ENCODE data around the gene ANTXR2. TPM values are rescaled to one million over a fixed set of nuclear protein-coding genes. Genes with fewer than 3 reads are reported as not detected.
"Not testable (repeated sequence)": the region's sequence is repeated elsewhere in the genome, so short reads cannot be mapped to it uniquely, and the experiment has no call there.

ANTXR2 gene
- total RNA-seq, 2 experiments from 2014 or later: 10.5 to 11.1 TPM

DNA sequence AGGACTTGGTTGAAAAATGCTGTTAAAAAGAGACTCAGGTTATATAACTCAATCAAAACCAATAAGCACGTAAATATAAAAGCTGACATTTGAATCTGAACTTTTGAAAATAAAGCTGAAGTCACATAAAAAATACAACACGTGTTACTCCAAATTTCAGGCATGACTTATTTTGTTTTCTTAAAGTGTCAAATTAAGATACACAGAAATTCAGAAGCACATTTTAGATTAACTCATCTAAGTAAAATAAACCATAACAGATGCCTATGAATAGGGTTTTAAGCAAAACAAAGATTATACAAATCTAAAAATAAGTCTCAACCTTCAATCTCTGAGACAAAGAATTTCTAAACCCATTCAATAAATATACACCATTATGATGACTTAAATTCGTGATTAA lies 124.8 kb downstream of the ANTXR2 start:
- POLR2A ChIA-PET: no interaction called here
- CTCF ChIA-PET: no interaction called here

GRCh38 chr4:79947386-79947785 lies 125.6 kb downstream of the ANTXR2 start:
- CTCF ChIA-PET: no interaction called here
- POLR2A ChIA-PET: no interaction called here

- ChIA-PET POLR2A (no interaction called here), CTCF (no interaction called here)
Observed at GRCh38 chr4:79935274-79935673, 137.8 kb downstream of the ANTXR2 start.

DNA sequence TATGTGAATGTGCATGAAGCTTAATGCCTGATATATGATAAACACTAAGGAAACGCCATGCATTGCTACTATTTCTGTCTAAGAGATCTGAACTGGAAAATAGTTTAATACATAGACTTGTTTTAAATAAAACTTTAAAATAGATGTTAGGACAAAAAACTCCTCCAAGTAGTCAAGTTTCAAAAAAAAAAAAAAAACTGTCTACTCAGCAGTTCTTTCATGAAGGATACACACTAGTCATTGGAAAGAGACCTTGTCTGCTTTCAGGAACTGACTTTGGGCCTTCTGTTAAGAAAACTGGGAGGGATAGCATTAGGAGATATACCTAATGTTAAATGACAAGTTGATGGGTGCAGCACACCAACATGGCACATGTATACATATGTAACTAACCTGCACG lies 138.4 kb downstream of the ANTXR2 start:
- ChIA-PET POLR2A (no interaction called here), CTCF (no interaction called here)

DNA sequence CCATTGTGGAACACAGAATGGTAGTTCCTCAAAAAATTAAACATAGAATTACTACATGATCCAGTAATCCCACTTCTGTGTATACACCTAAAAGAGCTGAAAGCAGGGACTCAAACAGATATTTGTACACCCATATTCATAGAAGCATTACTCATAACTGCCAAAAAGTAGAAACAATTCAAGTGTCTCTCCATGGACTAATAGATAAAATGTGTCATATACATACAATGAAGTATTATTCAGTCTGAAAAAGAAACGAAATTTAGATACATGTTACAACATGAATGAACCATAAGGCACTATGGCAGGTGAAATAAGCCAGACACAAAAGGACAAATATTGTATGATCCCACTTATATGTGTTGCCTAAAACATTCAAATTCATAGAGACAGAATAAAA lies 145.1 kb downstream of the ANTXR2 start:
- CTCF ChIA-PET: no interaction called here

DNA sequence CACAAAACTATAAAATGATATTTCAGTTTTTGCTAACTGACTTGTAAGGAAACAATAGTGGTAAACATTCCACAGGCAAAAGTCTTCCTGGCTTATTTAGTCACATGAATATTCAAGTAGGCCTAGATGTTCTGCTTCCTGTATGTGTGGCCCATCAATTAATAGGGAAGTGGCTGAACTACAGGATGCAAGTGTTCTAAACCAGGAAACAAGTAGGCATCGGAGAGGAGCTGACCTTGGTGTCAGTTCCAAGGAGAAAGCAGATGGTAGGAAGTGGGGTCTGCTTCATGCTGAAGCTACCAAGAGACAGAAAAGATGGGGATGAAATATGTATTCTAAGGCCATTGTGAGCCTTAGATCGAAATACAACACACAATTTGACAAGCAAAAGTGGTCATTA lies 149.7 kb downstream of the ANTXR2 start:
- CTCF ChIA-PET: no interaction called here
- POLR2A ChIA-PET: no interaction called here

More for the DNA sequence above, 145.1 kb downstream of the ANTXR2 start:
- POLR2A ChIA-PET: no interaction called here

DNA sequence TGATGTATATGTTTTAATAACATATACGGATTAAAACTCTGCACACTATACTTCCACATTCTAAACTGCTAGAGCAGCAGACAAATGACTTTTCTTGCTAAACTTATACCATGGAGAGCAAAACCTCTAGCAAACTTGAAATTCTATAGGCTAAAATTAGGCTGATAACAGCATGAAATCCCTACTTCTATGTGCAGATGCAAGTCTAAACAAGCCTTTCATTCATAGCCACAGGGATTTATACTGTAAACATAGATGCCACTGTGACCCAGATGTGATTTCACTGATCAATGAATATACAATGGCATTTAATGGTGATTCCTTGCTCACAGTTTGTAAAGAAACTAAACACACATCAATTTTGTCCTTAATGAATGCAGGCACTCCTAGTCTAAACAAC lies 151.0 kb downstream of the ANTXR2 start:
- ChIA-PET CTCF (no interaction called here), POLR2A (no interaction called here)

GRCh38 chr4:79920163-79920853 lies 152.7 kb downstream of the ANTXR2 start:
- POLR2A ChIA-PET: no interaction called here
- CTCF ChIA-PET: no interaction called here

DNA sequence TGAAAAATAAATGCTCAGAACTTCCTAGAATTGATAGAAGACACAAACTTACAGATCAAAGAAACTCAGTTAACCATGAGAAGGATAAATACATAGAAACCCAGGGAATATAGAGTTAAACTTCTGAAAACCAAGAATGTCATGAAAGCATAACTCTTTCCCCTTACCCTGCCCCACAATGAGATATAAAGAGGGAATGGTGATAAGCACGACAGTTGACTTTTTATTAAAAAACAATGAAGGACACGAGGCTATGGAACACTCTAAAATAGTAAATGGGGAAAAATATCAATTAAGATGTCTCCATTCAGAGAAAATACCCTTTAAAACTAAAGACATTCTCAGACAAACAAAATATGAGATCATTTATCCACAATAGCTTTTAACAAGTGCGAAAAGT lies 154.7 kb downstream of the ANTXR2 start:
- CTCF ChIA-PET: no interaction called here
- POLR2A ChIA-PET: no interaction called here

GRCh38 chr4:79917246-79917645 lies 155.8 kb downstream of the ANTXR2 start:
- CTCF ChIA-PET: interaction anchor here (0.6 kb wide), 2 partner anchors 265 to 283 kb away, joined by 3 read pairs; no protein-coding TSS in a partner anchor
- POLR2A ChIA-PET: no interaction called here

DNA sequence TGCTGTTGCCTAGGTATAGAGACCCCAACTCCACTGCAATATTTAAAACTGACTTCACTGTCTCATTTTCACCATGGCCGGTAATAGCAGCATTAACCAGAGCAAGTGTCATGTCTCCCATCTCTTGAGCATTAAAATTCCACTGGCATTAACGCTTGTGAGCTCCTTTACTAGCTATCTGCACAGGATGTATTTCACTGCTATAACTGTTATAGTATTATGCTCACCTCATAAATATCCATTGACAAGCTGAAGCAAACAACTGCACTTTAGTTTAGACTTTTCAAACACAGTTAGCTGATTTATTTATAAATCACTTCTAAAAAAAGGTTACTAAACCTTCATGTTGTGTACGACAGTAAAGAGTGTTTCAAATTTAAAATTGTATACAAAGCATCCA lies 157.8 kb downstream of the ANTXR2 start:
- ChIA-PET CTCF (no interaction called here), POLR2A (no interaction called here)

DNA sequence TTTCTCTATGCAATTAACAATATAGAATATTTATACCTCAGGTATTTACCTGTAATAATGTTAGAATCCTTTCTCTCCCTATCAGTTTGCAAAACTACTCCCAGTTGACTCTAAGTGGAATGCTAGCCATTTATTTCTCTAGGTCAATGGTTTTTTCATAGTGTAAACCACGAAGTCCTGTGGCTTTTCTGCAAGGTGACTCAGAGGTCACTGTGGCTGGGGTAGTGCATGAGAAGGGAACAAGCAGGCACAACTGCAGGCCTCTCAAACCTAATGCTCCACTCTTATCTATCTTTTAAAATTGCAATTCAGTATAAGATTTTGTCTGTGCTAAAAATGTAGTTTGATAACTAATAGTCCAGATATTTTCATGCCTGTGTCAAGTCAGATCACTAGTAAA lies 159.4 kb downstream of the ANTXR2 start:
- ChIA-PET CTCF (no interaction called here), POLR2A (no interaction called here)

DNA sequence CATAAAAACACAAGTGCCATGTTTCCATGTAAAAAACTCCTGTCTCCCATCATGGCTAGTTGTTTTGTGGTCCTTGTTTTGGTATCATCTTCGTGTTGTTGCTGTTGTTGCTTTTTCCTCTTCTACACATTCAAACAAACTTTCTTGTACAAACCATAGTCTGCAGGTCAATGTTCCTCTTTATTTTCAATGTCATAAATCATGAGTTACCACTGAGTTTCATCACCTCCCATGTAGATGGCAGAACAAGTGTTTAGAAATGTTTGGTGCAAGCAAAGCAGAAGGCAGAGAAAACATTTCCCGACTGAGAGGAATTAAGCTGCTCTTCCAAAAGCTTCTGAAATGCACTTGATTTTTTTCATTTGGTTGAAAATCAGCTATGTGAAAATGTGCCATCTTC lies 166.0 kb downstream of the ANTXR2 start:
- ChIA-PET CTCF (no interaction called here), POLR2A (no interaction called here)

DNA sequence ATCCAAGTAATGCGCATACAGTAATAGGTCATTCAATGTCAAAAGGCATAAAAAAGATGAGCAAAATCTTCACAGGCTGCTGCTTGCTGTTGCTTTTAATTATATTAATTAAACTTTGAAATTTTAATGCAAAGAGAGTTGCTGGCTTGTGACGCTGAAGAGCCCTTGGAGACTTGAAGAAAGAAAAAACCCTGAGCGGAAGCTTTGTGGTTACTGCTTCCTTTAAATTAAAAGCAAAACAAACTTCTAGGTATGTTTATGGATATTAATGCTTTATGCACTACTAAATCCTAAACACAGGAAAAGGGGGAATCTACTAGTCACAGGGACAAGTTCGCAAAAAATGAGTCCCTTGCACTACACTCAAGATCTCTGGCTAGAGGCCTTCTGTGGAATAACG lies 166.7 kb downstream of the ANTXR2 start:
- CTCF ChIA-PET: no interaction called here
- POLR2A ChIA-PET: no interaction called here

DNA sequence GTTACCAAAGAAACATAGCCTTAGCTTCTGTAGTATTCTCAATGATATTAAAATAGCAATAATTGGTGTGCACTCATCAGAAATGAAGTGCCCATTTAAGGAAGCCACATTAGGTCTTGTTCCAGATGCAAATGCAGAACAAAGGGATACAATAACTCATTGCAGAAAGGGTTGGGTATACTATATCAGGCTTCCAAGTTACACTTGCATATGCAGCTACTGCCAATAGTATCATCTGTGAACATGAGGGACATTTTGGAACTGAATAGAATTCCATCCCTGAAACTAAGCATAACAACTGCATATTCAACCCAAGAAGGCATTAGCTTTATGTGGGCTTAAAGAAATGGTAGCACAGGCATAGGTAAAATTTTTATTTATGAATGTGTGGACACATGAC lies 167.8 kb downstream of the ANTXR2 start:
- CTCF ChIA-PET: no interaction called here

GRCh38 chr4:79904331-79904730 lies 168.7 kb downstream of the ANTXR2 start:
- ChIA-PET POLR2A (no interaction called here), CTCF (no interaction called here)

More for the DNA sequence above, 167.8 kb downstream of the ANTXR2 start:
- POLR2A ChIA-PET: no interaction called here

DNA sequence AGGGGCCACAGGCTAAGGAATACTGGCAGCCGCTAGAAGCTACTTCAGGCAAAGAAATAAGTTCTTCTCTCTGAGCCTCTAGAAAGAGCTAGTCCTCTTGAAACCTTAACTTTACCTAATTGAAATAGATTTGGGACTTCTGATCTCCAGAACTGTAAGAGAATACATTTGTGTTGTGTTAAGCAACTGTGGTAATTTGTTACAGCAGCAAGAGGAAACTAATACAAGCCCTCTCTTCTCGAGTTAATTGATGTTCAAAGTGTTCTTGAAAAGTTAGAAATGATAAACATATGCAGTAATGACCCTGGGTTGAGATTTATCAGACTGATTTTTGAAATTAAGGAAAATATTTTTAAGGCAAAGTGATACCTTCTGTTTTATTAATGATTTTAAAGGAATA lies 172.8 kb downstream of the ANTXR2 start:
- ChIA-PET CTCF (no interaction called here), POLR2A (no interaction called here)

DNA sequence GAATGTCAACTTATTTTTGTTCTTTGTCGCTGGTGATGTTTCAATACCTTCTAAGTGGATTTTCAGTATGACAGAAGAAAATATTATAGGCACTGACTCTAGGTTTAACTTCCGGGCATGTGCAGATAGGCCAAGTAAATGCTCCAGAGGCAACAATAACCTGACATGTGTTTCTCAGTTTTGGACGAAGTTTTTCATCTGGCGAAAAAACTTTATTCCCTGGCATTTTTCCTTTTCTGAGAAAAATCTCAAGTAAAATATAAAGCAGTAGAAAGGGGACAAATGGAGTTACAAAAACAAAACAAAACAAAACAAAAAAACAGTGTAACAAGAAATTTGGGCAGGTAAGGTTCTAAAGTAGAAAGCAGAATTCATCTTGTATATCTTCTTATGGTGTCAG lies 173.5 kb downstream of the ANTXR2 start:
- CTCF ChIA-PET: no interaction called here
- POLR2A ChIA-PET: no interaction called here

- ChIA-PET POLR2A (no interaction called here), CTCF (no interaction called here)
Observed at GRCh38 chr4:79898055-79898454, 175.0 kb downstream of the ANTXR2 start.

GRCh38 chr4:79897174-79897573 lies 175.9 kb downstream of the ANTXR2 start:
- CTCF ChIA-PET: no interaction called here
- POLR2A ChIA-PET: no interaction called here

GRCh38 chr4:79893456-79893855 lies 179.6 kb downstream of the ANTXR2 start:
- ChIA-PET POLR2A (no interaction called here), CTCF (no interaction called here)

DNA sequence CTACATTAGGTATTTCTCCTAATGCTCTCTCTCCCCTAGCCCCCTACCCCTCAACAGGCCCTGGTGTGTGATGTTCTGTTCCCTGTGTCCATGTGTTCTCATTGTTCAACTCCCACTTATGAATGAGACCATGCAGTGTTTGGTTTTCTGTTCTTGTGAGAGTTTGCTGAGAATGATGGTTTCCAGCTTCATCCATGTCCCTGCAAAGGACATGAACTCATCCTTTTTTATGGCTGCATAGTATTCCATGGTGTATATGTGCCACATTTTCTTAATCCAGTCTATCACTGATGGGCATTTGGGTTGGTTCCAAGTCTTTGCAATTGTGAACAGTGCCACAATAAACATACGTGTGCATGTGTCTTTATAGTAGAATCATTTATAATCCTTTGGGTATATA lies 184.0 kb downstream of the ANTXR2 start:
- POLR2A ChIA-PET, CTCF ChIA-PET: not testable (repeated sequence)

- ChIA-PET CTCF (no interaction called here), POLR2A (no interaction called here)
Observed at GRCh38 chr4:79886557-79886956, 186.5 kb downstream of the ANTXR2 start.

Measured in activated CD8-positive, alpha-beta memory T cell treated with anti-CD3 and anti-CD28 coated beads for 36 hours (primary cell).